GM21619 (cell line): Measurements from ENCODE around the gene ZNF568.

ENCODE experiments used
- ATAC-seq: cut with Tn5 transposase; IDR thresholded peaks from one replicate; pipeline ENCODE4 v1.9.1; 2021; ENCODE audit not compliant: unreplicated experiment

ZNF568 gene

DNA sequence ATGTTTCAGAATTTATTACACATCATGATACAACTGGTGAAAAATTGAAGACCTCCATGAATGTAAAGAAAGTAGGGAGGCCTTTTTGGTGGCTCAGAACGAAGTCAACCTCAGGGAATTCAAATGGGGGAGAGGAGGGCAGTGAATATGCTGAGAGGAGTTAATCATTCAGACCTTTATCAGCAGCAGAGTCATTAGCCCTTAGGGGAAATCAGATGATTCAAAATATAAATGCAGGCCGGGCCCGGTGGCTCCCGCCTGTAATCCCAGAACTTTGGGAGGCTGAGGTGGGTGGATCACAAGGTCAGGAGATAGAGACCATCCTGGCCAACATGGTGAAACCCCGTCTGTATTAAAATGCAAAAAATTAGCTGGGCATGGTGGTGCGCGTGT is 81.7 kb downstream of the ZNF568 start:
- ATAC-seq: no peak

DNA sequence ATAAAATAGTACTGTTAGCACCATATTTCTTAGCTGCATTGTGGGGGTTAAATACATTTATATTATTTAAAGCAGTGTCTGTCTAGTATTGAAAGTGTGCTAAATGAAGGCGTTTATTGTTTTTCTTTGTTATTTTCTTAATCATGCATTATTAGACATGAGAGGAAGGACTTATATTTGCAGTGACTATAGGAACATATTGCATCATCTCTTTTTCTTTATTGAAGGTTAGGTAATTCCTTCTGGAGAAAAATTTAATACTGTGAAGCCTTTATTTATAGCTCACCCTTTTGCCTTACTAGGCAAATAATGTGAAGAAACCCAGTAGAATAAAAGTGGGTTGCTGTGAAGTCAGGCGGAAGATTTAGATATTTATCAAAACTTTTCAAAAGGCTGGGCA is 83.2 kb downstream of the ZNF568 start:
- ATAC-seq: no peak

DNA sequence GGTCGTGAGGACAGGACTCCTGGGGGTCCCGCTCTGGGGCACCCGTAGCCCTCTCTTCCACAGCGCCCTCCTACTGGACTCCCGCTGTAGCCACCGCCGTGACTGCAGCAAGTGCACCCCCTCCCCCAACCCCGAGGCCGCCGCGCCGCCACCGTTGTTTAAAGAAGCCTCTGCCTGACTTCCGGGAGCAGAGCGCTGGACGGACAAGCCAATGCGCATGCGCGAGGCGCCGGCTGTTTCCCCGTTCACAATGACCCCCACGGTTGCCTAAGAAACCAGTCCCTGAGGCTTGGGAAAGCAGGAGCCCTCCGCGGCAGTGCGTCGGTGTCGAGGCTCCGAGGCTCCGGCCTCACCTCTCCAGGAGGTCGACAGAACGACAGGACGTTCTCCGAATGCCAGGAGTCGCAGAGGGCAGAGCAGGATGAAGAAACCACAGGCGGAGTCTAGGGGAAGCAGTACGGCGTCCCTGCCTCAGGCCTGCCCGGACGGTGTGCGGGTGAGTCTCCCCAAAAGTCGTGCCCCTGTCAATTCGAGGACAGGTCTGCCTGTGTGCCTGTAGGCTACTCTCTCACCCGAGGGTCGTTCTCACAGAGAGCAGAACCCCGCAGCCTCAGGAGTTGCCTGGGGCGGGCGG is 91.6 kb downstream of the ZNF568 start:
- ATAC-seq: no peak

DNA sequence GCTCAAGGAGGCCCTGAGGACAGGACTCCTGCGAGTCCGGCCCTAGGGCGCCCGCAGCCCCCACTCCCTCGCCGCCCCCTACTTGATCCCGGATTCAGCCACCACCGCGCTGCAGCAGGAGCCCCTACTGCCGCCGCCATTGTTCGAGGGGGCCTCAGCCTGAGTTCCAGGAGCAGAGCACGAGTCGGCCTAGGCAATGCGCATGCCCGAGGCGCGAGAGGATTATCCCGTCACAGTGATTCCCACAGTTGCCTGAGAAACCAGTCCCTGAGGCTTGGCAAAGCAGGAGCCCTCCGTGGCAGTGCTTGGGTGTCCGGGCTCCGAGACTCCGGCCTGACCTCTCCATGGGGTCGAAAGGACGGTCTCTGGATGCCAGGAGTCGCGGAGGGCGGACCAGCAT is 93.7 kb downstream of the ZNF568 start:
- no peak for ATAC-seq

DNA sequence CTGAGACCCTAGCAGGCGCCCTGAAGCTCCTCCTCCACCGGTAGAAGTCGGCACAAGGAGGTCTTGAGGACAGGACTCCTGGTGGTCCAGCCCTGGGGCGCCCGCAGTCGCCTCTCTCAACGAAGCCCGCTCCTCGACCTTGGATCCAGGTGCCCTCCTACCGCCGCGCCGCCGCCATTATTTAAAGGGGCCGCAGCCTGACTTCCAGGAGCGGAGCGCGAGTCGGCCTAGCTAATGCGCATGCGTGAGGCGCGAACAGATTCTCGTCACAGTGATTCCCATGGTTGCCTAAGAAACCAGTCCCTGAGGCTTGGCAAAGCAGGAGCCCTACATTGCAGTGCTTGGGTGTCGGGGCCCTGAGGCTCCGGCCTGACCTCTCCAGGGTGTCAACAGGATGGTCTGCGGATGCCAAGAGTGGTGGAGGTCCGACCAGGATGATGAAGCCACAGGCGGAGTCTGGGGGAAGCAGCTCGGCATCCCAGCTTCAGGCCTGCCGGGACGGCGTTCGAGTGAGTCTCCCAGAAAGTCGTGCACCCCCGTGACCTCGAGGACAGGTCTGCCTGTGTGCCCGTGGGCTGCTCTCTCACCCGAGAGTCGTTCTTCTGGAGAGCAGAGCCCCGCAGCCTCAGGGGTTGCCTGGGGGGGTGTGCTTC is 96.1 kb downstream of the ZNF568 start:
- ATAC-seq: no peak

DNA sequence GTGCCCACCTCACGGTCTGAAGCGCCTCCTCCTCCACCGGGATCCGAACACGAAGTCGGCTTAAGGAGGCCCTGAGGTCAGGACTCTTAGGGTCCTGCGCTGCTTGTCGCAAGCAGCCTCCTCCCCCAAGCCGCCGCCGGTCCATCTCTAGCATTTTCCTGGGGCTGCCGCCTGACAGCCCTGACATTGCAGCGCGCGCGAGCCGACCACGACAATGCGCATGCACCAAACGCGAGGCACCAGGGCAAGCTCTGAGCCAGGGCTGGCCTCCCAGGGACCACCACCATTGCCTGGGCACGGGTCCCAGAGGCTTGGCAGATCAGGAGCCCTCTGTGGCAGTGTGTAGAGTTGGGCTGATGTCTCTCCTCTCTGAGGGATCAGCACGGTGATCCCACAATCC is 98.3 kb downstream of the ZNF568 start:
- no peak for ATAC-seq

DNA sequence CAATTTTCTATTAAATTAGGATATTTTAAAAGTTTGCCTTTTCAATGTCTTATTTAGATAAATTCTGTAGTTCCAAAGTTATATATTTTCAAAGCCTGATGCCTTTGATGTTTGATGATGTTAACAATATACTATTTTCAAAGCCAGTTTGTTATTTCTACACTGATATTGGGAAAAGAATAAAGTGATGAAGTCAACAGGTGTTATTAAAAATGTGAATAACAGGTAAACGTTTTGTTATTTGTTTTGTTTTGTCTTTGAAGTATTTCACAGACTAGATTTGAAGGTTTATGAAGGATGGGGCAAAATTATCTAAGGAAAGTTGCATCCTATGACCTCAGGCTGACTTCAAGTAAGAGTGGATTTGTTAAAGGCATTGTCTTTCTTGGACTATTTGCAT is 129.0 kb downstream of the ZNF568 start:
- ATAC-seq: no peak
